Hematopoietic multipotent progenitor cell treated with erythropoietin and hydrocortisone succinate and interleukin-3 and kit ligand, for 6 days (in vitro differentiated cells): ENCODE results near the gene TECTA.
A peak's percentile ranks its signal among the peaks of the same experiment; 100 is the strongest.
"Not testable (repeated sequence)": the region's sequence is repeated elsewhere in the genome, so short reads cannot be mapped to it uniquely, and the experiment has no call there.

Source experiments
- DNase-seq: peaks from one replicate; pipeline ENCODE4 v3.0.0-alpha.2; 2015

TECTA gene

DNA sequence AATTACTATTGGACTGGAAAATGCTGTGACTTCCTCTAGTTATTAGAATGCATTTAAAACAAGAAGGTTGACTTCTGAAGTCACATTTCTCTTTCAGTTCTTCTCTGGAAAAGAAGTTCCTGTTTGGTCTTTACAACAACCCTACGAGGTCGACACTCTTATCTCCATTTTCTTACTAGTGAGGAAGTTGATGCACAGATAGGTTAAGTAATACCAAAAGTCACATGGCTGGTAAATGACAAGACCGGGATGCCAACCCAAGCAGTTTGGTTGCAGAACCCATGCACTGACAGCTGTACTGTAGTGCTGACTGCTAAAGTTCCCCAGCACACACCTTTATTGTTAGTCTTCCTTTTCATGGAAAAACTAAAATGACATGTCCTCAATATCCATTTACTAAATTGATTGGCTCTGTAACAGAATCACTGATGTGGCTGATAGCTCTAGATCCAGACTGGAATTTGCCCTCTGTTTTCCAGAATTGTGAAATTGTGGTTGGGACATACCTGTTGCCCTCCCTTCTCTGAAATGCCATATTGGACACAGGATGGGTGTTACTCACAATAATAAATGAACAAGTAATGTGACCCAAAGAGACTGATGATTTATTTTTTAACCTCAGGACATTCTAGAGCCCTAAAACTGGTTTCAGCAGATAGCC, 9.4 kb upstream of the TECTA start:
- peak; percentile 73 for DNase-seq

DNA sequence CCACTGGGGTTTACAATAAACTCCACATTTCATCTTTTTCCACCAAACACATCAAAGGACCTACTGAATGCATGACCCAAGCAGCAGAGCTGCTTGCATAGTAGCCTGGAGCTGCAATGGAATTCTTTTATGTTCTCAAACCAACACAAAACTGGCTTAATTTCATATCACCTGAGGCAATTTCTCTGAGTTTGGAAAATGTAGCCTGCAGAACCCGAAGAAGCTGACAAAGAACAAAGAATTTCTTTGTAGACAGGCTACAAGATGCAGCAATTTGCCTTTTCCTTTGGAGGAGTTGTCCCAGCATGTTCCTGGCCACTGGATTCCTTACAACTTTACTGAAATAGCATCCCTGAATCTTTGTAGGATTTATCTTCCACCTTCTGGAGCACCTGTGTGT, 5.5 kb upstream of the TECTA start:
- DNase-seq, result no peak

DNA sequence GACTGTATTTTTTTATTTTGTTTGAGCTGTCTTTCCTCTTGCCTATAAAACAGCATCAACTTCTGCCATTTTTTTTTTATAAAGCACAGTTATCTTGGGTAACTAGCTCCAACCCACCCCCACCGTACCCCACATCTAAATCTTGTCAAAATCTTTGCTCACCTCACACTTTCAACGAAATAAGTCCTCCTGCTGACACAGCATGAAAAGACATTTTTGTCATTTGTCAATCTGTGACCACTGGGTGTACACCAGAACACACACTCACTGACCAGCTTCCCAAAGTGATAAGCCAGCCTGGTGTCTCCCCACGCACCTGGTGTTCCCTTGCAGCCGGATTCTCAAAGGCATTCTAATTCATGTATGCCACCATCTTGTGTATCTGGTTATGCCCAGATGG, 1.7 kb upstream of the TECTA start:
- no peak for DNase-seq

DNA sequence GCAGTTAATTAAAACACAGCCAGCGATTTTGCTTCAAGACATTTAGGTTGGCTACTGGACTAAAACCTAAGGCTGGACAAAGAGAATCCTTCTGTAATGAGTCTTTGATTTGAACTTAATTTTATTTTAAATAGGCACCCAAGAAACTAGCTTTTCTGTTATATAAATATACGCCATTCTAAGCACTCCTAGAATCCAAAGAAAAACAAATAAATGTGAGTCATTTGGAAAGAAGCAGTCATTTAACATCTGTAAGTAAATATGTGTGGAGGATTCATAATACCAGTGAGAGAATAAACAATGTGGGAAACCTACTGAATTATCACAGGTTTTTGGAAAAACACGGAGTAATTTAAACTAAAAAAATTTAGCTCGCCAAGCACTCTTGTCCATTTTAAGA, 1.2 kb upstream of the TECTA start:
- DNase-seq, result no peak

DNA sequence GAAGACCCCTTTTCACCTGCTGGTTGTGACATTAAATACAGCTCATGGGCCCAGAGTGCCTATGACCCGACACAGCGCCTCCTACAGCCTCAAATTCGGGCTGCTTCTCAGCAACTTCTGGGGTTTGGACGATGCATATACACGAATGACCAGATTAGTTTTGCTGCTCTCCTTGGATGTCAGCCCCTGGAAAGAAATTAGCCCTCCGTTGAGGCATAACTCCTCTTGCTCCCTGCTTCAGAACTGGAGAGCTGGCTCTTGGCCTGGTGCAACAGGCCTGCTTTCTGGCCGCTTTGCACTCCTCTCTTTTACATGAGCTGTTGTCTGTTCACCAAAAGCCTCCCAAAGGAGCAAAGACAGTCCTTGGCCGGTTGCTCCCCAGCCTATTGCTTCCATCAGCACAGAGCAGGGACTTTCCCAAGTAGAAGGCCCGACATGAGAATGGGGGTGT, 3.3 kb downstream of the TECTA start:
- DNase-seq, result peak; percentile 7

DNA sequence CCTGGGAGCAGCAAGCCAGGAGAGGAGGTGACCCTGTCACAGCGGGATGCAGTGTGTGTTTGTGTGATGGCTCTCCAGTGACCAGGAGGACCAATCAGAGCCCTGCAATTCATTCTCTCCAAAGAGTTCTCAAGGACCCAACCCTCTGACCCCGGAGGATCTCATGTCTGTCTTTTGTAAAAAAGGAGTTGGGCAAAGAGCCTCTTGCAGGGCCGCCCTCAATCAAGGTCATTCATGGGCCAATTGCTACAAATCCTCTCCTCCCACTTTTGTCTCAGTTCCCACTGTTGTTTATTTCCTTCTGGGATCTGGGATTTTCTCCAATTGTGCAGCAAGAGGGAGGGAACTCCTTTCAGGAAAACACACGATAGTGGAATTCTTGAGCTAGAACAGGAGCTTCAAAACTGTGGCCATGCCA, 4.0 kb downstream of the TECTA start:
- DNase-seq, result no peak

DNA sequence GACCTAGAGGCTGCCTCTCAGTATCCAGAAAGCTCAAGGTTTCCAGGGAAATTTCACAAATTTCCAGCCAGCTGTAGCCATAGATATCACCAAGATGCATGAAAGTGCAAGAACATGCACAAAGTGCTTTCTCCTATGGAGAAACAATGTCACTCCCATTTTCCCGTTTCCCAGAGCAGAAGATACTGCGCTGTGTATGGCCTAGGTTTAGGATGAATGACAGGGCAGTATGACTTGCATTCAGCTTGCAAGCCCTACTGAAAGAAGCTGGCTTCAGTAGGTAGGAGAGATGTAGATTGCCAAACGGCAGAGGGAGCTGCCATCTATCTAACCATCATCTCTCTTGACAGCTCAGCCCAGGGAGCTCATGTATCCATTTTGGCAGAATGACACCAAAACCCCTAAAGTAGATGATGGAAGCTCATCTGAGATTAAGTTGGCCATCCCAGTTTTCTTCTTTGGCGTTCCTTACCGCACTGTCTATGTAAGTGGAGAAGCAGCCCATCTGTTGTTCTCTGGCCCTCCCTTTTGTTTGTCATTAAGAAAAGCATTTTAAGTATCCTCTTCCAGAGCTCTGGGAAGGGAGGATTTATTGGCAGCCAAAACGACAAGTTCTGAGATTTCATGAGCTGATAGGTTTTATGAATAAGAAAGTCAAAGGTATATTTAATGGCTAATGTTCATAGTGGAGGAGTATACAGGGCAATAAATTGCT, 4.6 kb downstream of the TECTA start:
- no peak for DNase-seq

DNA sequence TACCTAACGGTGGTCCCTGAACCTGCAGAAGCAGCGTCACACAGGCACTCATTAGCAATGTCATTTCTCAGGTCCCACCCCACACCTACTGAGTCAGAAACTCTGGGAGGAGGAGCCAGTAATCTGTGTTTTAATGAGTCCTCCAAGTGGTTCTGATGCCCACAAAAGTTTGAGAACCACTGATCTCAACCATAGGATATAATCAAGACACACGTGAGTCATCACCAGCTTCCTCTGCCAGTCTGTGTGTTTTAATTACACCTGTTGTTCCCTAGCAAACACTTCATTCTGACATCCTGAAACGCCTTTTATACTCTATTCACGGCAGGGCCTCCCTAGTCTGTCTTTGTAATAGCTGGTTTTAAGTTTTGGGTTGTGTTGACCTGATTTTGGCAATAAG, 5.8 kb downstream of the TECTA start:
- no peak for DNase-seq

DNA sequence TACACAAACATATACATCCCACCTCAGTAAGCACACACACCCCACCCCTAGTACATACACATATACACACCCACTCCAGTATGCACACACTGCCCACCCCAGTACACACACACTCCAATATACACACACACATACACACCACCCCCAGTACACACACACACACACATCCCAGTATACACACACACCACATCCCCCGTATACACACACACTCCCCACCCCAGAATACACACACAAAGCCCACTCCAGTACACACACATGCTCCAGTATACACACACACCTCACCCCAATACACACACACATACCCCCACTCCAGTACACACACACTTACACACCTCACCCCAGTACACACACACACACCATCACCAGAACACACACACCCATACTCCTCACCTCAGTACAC, 7.4 kb downstream of the TECTA start:
- DNase-seq, result no peak

DNA sequence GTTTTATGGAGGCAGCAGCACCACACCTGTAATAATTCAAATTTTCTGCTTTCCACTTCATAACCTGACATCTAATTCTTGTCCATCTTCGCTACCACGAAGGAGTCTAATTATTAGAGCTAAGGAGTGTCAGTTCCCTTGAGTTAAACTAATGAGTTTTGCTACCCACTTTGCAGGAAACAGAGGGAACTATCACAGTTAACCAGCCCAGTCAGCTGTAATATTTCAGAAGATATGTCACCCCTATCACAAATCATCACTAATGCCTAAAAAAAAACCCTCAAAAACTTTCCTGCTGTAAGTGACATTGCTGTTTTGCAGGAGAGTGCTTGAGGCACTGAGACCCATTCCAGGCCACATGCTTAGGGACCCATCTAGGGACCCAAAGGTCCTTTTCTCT, 8.4 kb downstream of the TECTA start:
- no peak for DNase-seq

DNA sequence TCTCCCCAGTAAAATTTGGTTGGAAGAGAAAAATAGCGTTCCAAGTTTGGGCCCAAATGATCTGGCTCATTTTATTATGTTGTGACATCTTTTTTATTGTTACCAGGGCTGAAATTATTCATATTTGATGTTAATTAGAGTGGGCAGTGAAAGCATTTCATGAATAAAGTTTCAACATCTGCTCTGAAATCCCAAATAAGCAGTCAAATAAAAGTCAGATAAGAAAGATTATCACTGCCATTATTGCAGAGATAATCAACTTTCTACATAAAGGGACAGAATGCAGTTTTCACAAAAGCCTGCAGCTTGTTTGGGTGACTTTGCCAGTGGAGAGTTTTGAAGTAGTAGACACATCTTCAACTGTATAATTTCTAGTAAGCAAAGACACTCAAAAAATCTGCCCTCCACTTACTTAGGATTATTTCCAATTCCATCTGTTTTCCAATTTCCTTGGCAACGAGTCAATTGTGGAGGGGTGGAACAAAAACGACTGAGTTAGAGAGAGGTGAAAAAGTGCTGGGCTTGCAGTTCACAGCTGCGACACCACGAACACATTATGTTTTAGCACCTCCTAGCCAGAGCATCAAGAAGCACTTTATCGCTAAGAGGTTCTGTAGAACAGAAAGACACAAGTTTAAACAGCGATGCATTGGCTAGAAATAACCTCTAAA, 9.0 kb downstream of the TECTA start:
- no peak for DNase-seq

DNA sequence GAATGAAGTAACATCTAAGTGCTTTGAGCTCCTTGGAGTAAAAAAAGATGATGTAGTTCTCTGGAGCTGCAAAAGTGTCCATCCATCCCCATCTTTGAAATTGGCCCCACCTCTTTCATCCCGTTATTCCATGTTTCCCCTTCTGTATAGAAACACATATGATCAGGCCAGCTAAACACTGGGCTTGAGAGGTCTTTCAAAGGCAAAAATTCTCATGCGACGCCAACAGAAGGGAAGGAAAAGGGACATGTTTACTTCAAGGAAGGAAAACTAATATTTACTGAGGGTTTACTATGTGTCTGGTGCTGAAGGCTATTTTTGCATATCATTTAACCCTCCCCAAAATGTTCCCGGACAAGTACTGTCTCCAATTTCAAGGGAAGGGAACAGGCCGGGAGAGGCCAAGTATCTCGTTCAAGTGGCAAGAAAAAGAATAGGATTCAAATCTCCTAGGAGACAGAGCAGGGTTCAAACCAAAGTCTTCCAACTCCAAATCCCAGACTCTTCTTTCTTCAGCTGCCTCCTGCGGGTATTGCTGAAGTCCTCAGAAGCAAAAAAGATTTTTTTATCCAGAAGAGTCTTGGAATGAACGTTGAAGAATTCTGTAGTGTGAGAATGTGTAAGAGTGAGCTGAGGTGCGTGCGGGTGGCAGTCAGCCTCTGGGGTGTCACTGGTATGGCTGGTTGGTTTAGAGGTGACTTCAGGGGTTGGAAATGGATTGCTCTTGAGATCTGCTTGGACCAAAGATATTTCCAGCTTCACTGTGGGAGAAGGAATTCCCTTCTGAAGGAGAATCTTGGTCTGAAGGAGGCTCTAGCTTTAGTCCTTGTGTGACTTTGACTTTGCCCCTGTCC, 10.1 kb downstream of the TECTA start:
- DNase-seq, result no peak

DNA sequence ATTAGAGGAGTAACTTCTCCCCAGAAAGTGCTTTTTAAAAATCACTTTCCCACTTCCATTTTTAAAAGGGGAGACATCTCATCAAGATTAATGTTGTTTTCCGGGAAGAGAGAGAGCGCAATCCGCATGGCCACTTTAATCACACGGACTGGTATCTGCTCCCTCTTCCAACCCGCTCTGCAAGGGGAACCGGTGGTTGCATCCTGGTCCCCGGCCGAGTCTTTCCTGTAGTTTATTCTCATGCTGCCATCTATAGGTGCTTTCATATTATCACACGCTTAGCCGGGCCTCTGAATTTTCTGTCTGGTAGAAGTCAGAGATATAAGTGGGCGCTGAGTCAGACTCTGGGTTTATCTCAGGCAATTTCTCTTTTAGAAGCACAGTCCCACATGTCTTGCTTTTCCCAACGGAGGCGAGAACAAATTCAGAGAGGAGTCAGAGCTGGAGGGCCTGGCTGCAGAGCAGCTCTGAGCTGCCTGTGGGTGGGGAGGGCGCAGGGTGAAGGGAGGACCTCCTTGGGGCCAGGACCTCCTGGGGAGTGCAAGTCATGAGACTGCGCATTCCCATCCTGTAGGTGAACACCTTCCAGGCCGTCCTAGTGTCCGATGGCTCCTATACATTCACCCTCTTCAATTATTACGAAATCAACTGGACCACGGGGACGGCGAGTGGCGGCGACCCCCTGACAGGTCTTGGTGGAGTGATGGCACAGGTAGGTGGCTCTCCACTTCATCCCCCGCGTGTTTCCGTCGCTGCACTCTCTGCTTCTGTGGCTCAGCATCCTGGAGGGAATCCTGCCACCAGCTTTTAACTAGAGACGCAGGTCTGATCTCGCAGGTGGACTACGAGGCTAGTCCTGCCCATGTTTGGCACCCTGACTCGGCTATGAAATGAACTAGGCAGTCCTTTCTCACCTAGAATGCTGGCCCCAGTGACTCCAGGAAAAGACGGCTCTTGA, 11.7 kb downstream of the TECTA start:
- peak; percentile 89 for DNase-seq

DNA sequence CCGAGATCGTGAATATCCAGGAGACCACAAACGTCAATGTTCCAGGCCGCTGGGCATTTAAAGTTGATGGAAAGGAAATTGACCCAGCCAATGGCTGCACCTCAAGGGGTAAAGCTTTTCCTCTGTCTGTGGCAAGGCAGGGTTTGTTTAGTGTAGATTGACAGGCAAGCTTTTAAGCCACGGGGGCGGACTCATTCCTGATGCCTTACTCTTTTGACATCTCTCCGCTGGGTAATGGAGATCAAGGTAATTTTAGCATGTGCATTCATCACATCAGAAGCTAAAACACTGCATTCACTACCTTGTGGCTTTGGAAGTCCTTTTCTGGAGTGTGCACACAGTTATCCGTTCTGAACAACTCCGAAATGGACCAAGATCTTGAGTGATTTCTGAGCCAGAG, 12.6 kb downstream of the TECTA start:
- no peak for DNase-seq

DNA sequence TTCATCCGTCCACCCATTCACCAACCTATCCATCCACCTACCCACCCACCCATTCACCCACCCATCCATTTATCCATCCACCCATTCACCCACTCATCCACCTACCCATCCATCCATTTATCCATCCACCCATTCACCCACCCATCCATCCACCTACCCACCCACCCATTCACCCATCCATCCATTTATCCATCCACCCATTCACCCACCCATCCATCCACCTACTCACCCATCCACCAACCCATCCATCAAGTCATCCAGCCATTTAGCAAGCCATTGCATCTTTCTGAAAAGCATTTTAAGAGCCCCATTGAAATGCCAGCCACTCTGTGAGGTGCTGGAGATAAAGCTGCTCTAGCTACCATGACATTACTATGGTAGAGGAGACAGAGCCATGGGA, 14.0 kb downstream of the TECTA start:
- not testable (repeated sequence) for DNase-seq

DNA sequence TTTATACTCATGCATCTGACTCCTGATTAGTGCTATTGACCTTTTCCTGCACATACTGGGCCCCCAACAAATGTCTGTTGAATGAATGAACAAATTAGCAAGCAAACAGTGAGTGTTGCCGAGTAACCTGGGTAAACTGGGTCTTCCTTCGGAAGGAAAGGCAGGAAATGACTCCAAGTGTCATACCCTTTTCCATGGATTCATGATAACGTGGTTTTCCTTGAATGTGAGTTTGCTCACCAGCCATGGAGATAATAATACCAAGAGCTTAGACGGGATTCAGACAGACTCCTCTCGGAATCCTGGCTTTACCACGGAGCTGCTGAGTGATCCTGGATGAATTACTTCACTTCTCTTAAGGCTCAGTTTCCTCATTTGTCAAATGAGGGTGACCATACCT, 16.7 kb downstream of the TECTA start:
- no peak for DNase-seq

DNA sequence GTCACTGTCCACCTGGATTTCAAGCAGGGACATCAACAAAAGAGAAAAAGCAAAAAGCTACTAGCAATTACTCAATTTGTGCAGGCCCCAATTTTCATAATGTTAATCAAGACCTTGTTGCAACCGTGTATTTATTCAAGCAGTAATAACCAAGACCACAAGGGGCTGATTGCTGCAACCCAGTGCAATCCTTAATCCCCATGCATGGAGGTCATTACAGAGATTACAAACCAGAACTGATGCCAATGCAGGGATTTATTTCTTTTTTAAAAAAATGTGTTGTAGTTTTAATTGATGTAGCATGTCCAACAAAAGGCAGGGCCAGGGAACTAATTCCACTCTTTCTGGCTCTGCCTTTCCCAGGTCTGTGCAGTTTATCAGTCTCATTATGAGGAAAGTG, 18.4 kb downstream of the TECTA start:
- peak; percentile 14 for DNase-seq

DNA sequence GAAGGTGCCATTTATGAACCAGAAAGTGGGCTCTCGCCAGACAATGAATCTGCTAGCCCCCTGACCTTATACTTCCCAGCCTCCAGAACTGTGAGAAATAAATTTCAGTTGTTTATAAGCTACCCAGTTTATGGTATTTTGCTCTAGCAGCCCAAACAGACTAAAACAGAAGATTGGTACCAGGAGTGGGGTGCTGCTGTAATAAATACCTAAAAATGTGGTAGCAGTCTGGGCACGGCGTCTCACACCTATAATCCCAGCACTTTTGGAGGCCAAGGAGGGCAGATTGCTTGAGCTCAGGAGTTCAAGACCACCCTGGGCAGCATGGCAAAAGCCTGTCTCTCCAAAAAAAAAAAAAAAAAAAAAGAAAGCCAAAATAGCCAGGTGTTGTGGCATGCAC, 21.3 kb downstream of the TECTA start:
- DNase-seq, result no peak

DNA sequence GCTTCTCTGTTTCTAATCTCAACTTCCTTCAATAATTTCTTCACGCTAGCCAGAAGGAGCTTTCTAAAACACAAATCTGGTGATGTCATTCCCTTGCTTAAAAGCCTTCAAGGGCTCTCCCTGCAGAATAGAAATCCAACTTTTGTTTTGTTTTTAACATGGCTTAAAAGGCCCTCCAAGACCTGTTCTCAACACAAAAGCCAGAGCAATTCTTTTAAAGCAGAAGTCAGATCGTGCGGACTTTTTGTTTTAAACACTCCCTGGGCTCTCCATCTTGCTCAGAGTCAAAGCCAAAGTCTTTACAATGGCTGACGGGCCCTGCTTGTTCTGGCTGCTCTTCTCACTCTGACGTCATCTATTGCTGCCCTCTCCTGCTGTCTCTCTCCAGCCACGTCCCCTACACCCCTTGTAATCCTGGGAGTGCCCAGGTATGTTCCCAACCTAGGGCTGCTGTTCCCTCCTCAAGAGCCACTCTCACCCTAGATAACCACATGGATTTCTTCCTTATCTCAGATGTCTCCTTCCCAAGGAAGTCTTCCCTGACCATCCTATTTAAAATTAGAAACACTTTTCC, 22.5 kb downstream of the TECTA start:
- no peak for DNase-seq

DNA sequence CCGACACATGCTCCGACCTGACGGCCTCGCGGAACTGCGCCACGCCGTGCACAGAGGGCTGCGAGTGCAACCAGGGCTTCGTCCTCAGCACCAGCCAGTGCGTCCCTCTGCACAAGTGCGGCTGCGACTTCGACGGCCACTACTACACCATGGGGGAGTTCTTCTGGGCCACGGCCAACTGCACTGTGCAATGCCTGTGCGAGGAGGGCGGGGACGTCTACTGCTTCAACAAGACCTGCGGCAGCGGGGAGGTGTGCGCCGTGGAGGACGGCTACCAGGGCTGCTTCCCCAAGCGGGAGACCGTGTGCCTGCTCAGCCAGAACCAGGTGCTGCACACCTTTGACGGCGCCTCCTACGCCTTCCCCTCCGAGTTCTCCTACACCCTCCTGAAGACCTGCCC, 26.8 kb downstream of the TECTA start:
- no peak for DNase-seq
